ENCODE measurements around the gene RNPEPL1.

GRCh38 chr2:240589850-240590525 is 21.7 kb downstream of the RNPEPL1 start:
- no peak for TF ChIP-seq CTCF (IDR thresholded peaks at IDR 0.05; ENCODE audit: insufficient read depth, low read length)
- no peak for TF ChIP-seq POLR2AphosphoS5 (IDR thresholded peaks at IDR 0.05; ENCODE audit: low read depth)
- TF ChIP-seq SPI1 (IDR thresholded peaks at IDR 0.05; ENCODE audit: borderline replicate concordance, low read depth), result no peak
- TF ChIP-seq REST (IDR thresholded peaks at IDR 0.05; ENCODE audit: insufficient replicate concordance, low read depth), result no peak

Data from HL-60 (cell line).